Fibroblast of skin of right quadriceps (primary cell): ENCODE measurements around the gene SLC13A4.
A peak's percentile ranks its signal among the peaks of the same experiment; 100 is the strongest.
"Not testable (repeated sequence)": the region's sequence is repeated elsewhere in the genome, so short reads cannot be mapped to it uniquely, and the experiment has no call there.

Experiments used
- DNase-seq: peaks from one replicate; pipeline ENCODE4 v3.0.0-alpha.2; 2013

Gene SLC13A4

DNA sequence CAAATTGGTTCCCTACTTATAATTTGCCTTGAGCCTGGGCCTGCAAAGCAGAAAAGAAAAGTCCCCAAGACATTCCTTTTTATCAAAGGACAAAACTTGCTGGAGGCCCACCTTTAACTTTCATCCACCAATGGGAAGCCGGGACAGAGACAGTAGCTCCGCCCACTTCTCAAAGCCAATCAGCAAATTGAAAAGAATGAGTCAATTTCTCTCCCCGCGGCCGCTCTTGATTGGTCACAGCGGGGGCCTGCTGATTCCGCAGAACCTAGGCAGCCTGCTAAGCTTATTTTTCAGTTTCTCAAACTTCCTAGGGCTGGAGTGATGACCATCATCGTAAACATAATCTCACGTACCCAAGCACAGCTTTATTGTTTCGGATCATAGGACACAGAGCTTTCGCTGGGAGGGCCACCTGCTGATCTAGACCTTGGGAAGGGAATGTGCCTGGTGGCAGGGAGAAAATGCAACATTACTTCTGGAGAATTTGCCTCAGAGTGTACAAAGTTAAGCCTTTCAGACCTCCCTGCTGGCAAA, at the start of gene SLC13A4:
Gene SLC13A4 (minus strand): TSS at position 51 of the 534 bp plus-strand sequence. CDS start 690 bp downstream, outside the sequence.
- no peak for DNase-seq

- DNase-seq = not testable (repeated sequence)
Observed at GRCh38 chr7:135775915-135776314, 47.9 kb upstream of the SLC13A4 start.

DNA sequence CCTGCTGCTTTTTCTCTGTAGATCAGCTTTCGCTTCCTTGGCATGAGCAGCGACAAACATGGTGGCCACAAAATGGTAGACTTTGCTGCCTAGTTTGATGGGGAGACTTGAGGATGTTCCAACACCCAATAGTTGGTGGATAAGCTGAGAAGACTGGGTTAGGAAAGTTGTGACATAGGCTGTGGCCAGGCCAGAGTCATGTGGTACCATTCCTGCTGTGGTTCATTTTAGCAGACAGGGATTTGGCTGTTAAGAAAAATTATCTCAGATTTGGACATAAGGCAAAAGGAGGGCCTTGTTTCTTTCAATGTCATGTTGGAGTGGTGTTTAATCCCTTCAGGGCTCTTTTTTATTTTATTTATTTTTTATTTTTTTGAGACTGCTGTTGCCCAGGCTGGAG, 47.2 kb upstream of the SLC13A4 start:
- DNase-seq = no peak

DNA sequence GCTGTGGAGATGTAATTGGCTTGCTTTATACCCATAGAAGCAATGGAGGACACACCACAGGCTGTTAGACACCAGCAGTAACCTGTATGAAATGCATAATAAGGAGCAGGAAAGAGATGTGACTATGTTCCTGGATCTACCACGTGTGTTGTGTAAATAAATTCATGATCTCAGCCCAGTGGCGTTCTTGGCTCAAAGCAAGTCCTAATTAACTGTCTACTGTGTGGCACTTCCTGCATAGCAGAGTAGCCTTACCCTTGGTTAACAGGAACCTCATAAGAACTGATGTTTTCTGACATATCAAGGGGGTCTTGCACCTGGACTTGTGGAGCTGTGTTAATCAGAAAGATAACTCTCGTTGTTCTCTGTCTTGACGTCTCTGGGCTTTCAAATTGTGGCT, 46.3 kb upstream of the SLC13A4 start:
- peak; percentile 75 for DNase-seq

- no peak for DNase-seq
Observed at GRCh38 chr7:135773464-135773863, 45.5 kb upstream of the SLC13A4 start.

DNA sequence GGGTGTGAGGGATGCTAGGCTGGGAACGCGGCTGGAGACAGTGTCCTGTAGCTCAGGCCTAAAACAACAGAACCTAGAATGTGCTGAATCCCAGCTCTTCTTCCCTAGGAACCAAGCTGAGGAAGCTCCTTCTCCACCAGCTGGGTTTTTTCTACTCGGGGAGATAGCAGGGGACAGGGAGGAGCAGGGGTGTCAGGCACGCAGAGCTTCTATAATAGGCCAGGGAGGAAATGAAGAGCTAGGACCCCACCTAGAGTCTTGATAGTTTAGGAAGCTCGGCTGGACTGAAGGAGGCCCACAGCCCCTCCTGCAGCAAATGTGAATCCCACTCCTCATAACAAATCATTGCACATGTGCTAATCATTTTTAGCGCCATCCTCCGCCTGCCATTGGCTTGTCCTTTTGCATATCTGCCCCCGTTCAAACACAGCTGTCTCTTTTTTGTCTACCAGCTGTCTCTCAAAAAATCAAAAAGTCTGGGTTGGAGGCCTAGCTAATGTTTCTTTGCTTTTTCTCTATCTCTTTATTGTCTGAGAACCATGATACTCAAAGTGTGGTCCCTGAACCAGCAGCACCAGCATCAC, 44.7 kb upstream of the SLC13A4 start:
- peak; percentile 23 for DNase-seq

DNA sequence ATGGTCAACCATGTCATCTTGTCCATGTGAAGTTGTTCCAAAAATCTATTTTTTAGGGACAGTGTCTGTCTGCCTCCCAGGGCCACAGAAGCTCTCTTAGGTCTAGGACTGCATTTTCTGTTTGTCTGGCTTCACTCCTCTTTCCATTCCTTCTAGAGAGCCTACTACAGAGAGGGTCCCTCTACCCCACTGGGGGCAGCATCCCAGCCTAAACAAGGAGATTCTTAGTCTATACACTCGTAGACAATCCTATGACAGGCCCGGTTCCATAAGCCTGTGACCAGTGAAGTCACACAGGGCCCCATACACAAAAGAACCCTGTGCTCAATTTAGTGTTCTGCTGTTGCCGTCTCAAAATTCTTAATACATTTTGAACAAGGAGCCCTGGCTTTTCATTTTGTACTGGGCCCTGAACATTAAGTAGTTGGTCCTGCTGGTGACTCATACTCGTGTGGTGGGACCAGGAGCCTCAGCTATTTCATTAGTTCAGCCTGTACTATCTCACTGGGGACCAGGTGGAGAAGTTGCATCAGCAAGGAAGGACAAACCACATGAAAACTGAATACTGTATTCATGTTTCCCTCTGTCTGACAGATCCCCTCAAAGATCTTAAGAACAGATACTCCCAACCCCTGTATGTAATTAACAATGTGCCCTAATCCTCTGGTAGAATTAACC, 44.1 kb upstream of the SLC13A4 start:
- peak; percentile 81 for DNase-seq

- DNase-seq = no peak
Observed at GRCh38 chr7:135771051-135771450, 43.1 kb upstream of the SLC13A4 start.

- peak; percentile 21 for DNase-seq
Observed at GRCh38 chr7:135770139-135770710, 42.2 kb upstream of the SLC13A4 start.

DNA sequence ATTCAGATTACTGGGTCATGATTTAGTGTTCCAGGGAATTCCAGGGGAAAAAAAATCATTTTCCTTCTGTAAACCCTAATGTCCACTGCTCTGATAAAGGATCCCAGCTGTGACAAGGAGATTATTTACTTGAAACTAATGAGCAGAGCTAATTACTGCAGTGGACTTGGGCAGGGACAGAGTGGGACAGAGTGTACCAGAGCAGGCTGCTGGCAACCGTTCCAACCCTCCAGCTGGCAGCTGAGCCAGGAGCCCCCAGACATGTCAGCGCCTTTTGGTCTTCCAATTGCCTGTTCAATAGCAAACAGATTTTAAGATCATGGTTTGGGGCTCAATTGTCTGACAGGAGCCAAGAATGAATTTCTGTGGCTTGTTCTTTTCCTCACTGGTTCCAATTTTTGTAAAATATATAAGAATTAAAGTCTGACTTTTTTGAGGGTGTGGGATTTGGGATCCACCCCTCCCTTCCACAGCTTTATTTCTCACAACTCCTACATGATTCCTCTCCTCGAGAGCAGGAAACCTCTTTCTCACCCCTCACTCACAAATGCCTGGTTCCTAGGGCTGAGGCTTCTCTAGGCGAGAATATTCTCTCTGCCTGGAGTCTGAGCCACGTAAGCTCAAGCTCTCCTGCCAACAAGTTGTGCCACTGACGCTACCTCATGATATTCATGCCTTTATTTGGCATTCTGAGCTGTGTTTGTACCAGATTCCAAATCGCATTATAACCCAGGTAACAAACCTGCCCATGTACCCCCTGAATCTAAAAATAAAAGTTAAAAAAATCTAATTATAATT, 41.2 kb upstream of the SLC13A4 start:
- DNase-seq = no peak

DNA sequence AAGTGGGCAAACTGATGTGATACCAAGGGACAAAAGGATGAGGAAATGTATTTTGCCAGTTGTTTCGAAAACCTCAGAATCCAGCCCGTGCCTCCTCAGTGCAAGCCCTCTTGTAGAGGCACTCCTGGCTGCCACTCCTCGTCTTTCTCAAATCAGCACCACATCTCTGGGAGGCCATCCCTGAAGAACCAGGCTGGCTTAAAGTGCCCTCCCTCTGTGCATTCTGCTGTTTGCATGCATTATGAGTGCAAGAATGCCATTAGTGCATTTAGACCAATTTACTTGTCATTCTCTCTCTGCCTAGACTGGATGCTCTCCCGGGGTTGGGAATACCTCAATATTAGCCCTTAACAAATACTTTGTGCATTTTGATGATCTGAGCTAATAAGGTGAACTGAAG, 40.5 kb upstream of the SLC13A4 start:
- no peak for DNase-seq

DNA sequence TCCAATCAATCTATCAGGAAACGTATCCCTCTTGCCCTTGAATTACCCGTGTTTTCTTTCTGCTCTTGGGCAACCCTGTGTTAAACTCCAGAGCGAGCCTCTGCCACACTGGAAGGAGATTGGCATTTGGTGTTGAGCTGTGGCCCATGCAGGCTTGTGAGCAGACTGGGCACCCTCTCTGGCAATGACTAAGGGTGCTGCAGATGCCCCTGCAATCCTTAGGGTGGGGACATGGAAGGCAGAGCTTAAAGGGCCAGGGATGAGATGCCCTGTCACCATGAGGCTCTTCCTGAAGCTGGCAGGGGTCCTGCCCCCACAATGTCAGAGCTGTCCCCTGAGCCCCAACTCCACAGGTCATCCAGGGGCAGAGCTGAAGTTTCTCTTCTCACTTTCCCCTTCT, 40.1 kb upstream of the SLC13A4 start:
- no peak for DNase-seq

DNA sequence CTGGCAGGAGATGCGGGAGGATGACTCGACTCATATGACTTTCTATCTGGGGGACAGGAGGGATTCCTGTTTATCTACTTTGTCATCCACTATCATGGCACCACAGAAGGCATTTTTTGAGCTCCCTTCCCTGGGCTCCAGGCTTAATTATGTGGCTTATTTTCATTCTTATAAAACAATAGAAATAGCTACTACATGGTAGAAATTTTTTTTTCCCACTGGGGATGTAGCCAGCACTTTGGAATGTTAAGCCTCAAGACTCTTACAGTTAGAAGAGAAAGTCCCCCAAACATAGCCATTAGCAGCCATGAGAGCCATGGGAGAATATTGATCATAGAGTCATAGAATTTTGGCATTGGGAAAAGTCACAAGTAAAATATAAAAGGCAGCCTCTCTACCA, 35.3 kb upstream of the SLC13A4 start:
- peak; percentile 53 for DNase-seq

DNA sequence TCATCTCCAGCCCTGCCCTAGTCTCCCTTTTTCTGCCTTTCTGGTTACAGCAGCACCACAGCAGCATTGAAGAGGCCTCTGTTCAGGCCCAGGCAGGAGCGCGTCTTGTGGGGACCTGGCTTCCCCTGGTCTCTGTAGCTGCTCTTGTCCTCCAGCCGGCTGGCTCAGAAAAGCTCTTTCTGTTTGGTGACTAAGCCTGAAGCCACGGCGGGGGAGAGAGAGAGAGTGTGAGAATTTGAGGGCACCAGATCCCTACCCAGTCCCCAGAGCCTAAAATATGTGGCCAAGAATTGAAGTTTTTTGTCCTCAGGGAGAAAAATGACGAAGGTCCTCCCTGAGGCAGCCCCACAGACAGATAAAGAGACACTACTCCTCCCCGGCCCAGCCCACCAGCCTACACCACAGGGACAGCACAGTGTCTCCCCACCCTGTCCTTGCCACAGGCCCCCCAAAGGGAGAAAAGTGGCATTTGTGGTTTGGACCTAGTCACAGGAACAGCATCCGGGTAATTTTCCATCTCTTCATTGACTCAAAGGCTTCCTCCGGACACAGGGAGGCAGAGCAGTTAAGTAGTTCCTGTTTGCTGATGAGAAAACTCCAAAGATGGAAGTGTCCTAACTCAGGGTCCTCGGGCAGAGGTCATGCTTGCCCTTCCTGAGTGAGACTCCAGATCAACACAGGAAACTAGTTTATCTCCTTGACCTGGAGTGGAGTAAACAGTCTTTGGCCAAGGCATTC, 33.9 kb upstream of the SLC13A4 start:
- DNase-seq = peak; percentile 75

DNA sequence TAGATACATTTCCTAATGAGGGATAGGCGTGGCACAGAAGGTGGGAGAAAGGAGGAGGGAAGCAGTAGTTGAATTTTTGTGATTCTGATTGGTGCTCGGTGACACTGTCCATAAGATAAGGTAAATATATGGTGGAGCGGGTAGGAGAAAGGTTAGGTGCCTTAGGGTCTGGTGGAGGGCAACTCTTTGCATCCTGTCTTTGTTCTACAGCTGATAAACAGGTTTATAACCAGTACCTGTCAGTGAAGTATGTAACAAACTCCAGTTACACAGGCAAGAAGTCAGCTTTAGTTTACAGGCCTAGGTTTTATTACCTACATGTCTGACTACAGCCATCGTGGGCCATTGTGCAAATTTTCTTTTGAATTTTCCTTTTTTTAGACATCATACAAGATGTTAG, 31.5 kb upstream of the SLC13A4 start:
- no peak for DNase-seq

DNA sequence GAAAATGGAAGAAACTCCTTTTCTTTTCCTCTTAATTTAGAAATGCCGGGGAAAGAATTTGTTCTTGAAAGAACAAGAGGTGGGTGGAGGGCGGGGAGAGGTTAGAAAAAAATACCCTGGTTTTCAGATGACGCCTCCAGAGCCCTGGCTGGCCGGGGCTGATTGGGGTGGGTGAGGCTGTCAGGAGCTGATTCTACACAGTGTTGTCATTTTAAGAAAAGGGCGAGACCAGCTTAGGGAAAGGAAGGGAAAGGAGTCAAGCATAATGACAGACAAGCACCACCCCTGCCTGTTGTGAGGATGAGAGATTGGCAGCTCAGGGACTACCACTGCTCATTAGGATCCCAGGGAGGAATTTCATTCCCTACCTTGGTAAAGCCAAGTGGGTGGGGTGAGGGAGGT, 30.5 kb upstream of the SLC13A4 start:
- peak; percentile 63 for DNase-seq

- DNase-seq = peak; percentile 80
Observed at GRCh38 chr7:135757719-135758411, 29.9 kb upstream of the SLC13A4 start.

DNA sequence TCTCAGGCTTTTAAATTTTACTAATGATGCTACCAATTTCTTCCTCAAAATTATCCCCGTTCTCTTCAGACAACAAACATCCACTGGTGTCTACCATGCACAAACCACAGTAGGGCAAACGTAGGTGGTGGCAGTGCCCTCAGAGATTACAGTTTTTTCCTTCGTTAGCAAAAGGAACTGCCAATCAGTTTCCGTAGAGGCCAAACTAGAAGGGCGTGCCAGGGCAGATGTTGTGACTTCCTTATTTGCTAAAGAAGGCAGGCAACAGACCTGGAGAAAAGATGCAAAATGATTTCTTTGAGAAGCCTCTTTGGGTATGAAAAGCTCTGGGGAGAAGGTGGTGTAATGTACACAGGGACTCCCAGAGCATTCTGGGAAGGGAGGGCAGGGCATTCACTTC, 28.2 kb upstream of the SLC13A4 start:
- no peak for DNase-seq

GRCh38 chr7:135755351-135755753, 27.4 kb upstream of the SLC13A4 start:
- DNase-seq = no peak

GRCh38 chr7:135753616-135754413, 25.8 kb upstream of the SLC13A4 start:
- DNase-seq = no peak

DNA sequence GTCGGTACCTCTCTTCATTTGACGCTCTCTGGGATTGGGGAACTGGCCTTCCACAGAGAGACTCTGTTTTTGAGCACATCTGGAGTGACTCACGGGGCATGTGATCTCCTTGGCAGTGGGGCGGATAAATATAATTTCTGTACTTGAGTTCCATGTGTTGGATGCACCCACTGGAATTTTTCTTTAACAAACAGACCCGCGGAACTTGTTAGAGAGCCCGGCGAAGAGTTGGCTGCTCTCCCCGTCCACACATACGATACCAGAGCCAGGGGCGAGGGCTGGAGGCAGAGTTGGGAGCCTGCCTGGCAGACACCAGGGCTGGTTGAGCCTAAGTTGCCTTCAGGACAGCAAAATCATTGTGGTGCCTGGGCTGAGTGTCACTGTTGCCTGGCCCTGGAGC, 20.8 kb upstream of the SLC13A4 start, which contains the start of gene FAM180A:
Gene FAM180A (minus strand): TSS at position 44 of the 400 bp plus-strand sequence. CDS start 233 bp downstream, outside the sequence.
- peak; percentile 78 for DNase-seq
